PC-3 (cell line): ENCODE measurements around the gene CTBP2. TPM values are rescaled to one million over a fixed set of nuclear protein-coding genes. Genes with fewer than 3 reads are reported as not detected.

Experiments
- ATAC-seq: fragments of 200-7000 bp; cut with Tn5 transposase; 2 replicates; pipeline ENCODE4 v1.9.1; 2020; ENCODE audit warnings: mild to moderate bottlenecking, moderate library complexity
- BruUV-seq: library from RNA; stranded (reverse); fragments of 400-500 nt; replicated peaks from 2 replicates; lab custom pipeline; 2021; lab: Mats Ljungman, UMichigan
- CTCF ChIA-PET: fragments of 300-600 bp; sonication (Branson Sonifier 250); formaldehyde crosslinking; loops from one replicate; lab custom pipeline; 2022; ENCODE audit warnings: antibody characterized with exemption; lab: Charles Lee
- POLR2A ChIA-PET: fragments of 300-600 bp; sonication (Branson Sonifier 250); formaldehyde crosslinking; loops from one replicate; lab custom pipeline; 2022; ENCODE audit warnings: antibody characterized with exemption; ENCODE audit not compliant: unreplicated experiment; lab: Charles Lee
- DNase-seq: peaks from one replicate; pipeline ENCODE4 v3.0.0-alpha.2; 2015
- H2AFZ ChIP-seq: fragments of 300-600 bp; sonication (generic); 2 replicates; pipeline ENCODE4 v1.6.0; 2016; ENCODE audit warnings: antibody characterized with exemption, low read length
- H3F3A ChIP-seq: fragments of 300-600 bp; sonication (generic); one replicate; pipeline ENCODE4 v1.6.0; 2017; ENCODE audit warnings: antibody characterized with exemption, low read length, control low read depth, mild to moderate bottlenecking; ENCODE audit not compliant: unreplicated experiment
- H3K27ac ChIP-seq: fragments of 300-600 bp; sonication (generic); 2 replicates; pipeline ENCODE4 v1.5.1; 2016; ENCODE audit warnings: mild to moderate bottlenecking, low read length
- H3K27me3 ChIP-seq: fragments of 300-600 bp; sonication (generic); 2 replicates; pipeline ENCODE4 v1.6.1; 2016; ENCODE audit warnings: low read length, mixed read lengths
- H3K36me3 ChIP-seq: fragments of 300-600 bp; sonication (generic); 2 replicates; pipeline ENCODE4 v1.6.1; 2016; ENCODE audit warnings: low read depth, mixed run types, low read length, mixed read lengths
- H3K4me1 ChIP-seq: fragments of 300-600 bp; sonication (generic); 2 replicates; pipeline ENCODE4 v1.5.1; 2016; ENCODE audit warnings: low read length; ENCODE audit not compliant: insufficient read depth
- H3K4me2 ChIP-seq: fragments of 300-600 bp; sonication (generic); 2 replicates; pipeline ENCODE4 v1.6.0; 2016; ENCODE audit warnings: low read length
- H3K4me3 ChIP-seq: fragments of 300-600 bp; sonication (generic); 2 replicates; pipeline ENCODE4 v1.5.1; 2016; ENCODE audit warnings: mild to moderate bottlenecking, low read length, mixed read lengths
- H3K79me2 ChIP-seq: fragments of 300-600 bp; sonication (generic); 2 replicates; pipeline ENCODE4 v1.6.1; 2017; ENCODE audit warnings: low read length, mixed read lengths
- H3K9ac ChIP-seq: fragments of 300-600 bp; sonication (generic); 2 replicates; pipeline ENCODE4 v1.6.0; 2016; ENCODE audit warnings: mild to moderate bottlenecking, low read length
- H3K9me2 ChIP-seq: fragments of 300-600 bp; sonication (generic); replicated peaks from 2 replicates; pipeline ENCODE4 v1.6.1; 2016; ENCODE audit warnings: mixed run types, low read length, mixed read lengths
- H3K9me3 ChIP-seq: fragments of 300-600 bp; sonication (generic); 2 replicates; pipeline ENCODE4 v1.6.1; 2016; ENCODE audit warnings: low read length, mixed read lengths
- H4K20me1 ChIP-seq: fragments of 300-600 bp; sonication (generic); 2 replicates; pipeline ENCODE4 v1.6.1; 2016; ENCODE audit warnings: low read length, mixed read lengths
- CTCF ChIP-seq: fragments of 300-600 bp; sonication (generic); conservative IDR thresholded peaks from 2 replicates; pipeline ENCODE4 v1.5.1; 2017; ENCODE audit warnings: antibody characterized with exemption, low read depth, mild to moderate bottlenecking, low read length
- EZH2 ChIP-seq: fragments of 300-600 bp; sonication (generic); IDR thresholded peaks from one replicate; pipeline ENCODE4 v1.6.1; 2017; ENCODE audit warnings: antibody characterized with exemption, mild to moderate bottlenecking, low read length; ENCODE audit not compliant: unreplicated experiment
- EZH2phosphoT487 ChIP-seq: fragments of 300-600 bp; sonication (generic); IDR thresholded peaks from 2 replicates; pipeline ENCODE4 v1.6.1; 2018; ENCODE audit warnings: mild to moderate bottlenecking, antibody characterized with exemption, low read length, borderline replicate concordance
- intact Hi-C: fragments of 100-400 bp; cut with micrococcal nuclease; formaldehyde crosslinking; loops from 2 replicates; pipeline ENCODE4 v1.9.0; 2023
- total RNA-seq: library from RNA; depleted of rRNA; stranded (reverse); fragments of >200 nt; gene quantifications from 2 replicates; pipeline ENCODE4 v1.2.3, GENCODE V29; 2014

CTBP2 gene
- total RNA-seq, 1 experiment from 2014 or later, result 78.9 TPM

GRCh38 chr10:125204400-125204799 lies 44.0 kb upstream of the CTBP2 start:
- Histone ChIP-seq H3K4me3 (no peak overlapping the region), H3K27me3 (no peaks in the 10 kb centered on the region), H2AFZ (no peak overlapping the region), H3K36me3 (no peaks in the 10 kb centered on the region), H3K27ac (no peak overlapping the region), H3K79me2 (no peaks in the 10 kb centered on the region), H4K20me1 (no peaks in the 10 kb centered on the region), H3K9ac (no peak overlapping the region), H3K9me2 (no peaks in the 10 kb centered on the region), H3K4me2 (no peak overlapping the region), H3F3A (no peaks in the 10 kb centered on the region), H3K4me1 (peaks cover 19% of the 10 kb centered on the region), H3K9me3 (no peaks in the 10 kb centered on the region)
- ATAC-seq, result no peak
- intact Hi-C loops, result no loop called here
- no TSS peak for BruUV-seq
- CTCF ChIA-PET, result no interaction called here
- DNase-seq, result no peak
- POLR2A ChIA-PET, result no interaction called here
- TF ChIP-seq EZH2 (no peak), EZH2phosphoT487 (no peak), CTCF (no peak)

- BruUV-seq, result no TSS peak
- ChIA-PET POLR2A (no interaction called here), CTCF (no interaction called here)
- Histone ChIP-seq H3F3A (no peaks in the 10 kb centered on the region), H3K27ac (no peak overlapping the region), H3K9me2 (no peaks in the 10 kb centered on the region), H3K9me3 (no peaks in the 10 kb centered on the region), H4K20me1 (no peaks in the 10 kb centered on the region), H3K79me2 (no peaks in the 10 kb centered on the region), H3K27me3 (no peaks in the 10 kb centered on the region), H3K4me3 (no peak overlapping the region), H3K9ac (no peak overlapping the region), H3K36me3 (no peaks in the 10 kb centered on the region), H3K4me1 (peaks cover 19% of the 10 kb centered on the region), H3K4me2 (no peak overlapping the region), H2AFZ (no peak overlapping the region)
- no peak for DNase-seq
- intact Hi-C loops, result no loop called here
- ATAC-seq, result no peak
- TF ChIP-seq EZH2, result no peak
- TF ChIP-seq CTCF, result no peak
- no peak for TF ChIP-seq EZH2phosphoT487
These were observed 42.9 kb upstream of the CTBP2 start for GRCh38 chr10:125203186-125203800.

GRCh38 chr10:125201791-125202622 lies 41.6 kb upstream of the CTBP2 start:
- Histone ChIP-seq H3K9ac (no peak overlapping the region), H3K4me3 (no peak overlapping the region), H3K4me2 (no peak overlapping the region), H3K4me1 (peaks cover 19% of the 10 kb centered on the region), H3K9me3 (no peaks in the 10 kb centered on the region), H3K9me2 (no peaks in the 10 kb centered on the region), H3K36me3 (no peaks in the 10 kb centered on the region), H3F3A (no peaks in the 10 kb centered on the region), H4K20me1 (no peaks in the 10 kb centered on the region), H3K27me3 (no peaks in the 10 kb centered on the region), H3K79me2 (no peaks in the 10 kb centered on the region), H3K27ac (0 out of 2 replicates have a peak overlapping the region, but pooled peaks have one; percentile 11), H2AFZ (no peak overlapping the region)
- ATAC-seq (no peak), DNase-seq (no peak)
- no TSS peak for BruUV-seq
- TF ChIP-seq CTCF (no peak), EZH2 (no peak), EZH2phosphoT487 (no peak)
- intact Hi-C loops, result no loop called here
- POLR2A ChIA-PET, result no interaction called here
- CTCF ChIA-PET, result no interaction called here
